ENCODE data around the gene UNK.

The UNK gene

GRCh38 chr17:75750661-75751423 is 33.8 kb upstream of the UNK start:
- Mint-ChIP-seq H3K27me3 (peaks cover 33% of the 10 kb centered on the region), H3K4me3 (no peak overlapping the region), H3K36me3 (ENCODE audit: low read depth) (no peaks in the 10 kb centered on the region), H3K4me1 (ENCODE audit: low read depth) (peaks cover 32% of the 10 kb centered on the region), H3K9me3 (no peaks in the 10 kb centered on the region), H3K27ac (no peak overlapping the region)
- intact Hi-C loops (cut with micrococcal nuclease): no loop called here

GRCh38 chr17:75751676-75752404 is 32.8 kb upstream of the UNK start:
- Mint-ChIP-seq H3K27me3 (peaks cover 33% of the 10 kb centered on the region), H3K9me3 (no peaks in the 10 kb centered on the region), H3K4me1 (ENCODE audit: low read depth) (peaks cover 42% of the 10 kb centered on the region), H3K4me3 (no peak overlapping the region), H3K36me3 (ENCODE audit: low read depth) (peaks cover 1% of the 10 kb centered on the region), H3K27ac (no peak overlapping the region)
- intact Hi-C loops (cut with micrococcal nuclease): no loop called here

GRCh38 chr17:75752405-75752709 is 32.2 kb upstream of the UNK start:
- Mint-ChIP-seq H3K27ac (no peak overlapping the region), H3K4me1 (ENCODE audit: low read depth) (peaks cover 44% of the 10 kb centered on the region), H3K27me3 (peaks cover 33% of the 10 kb centered on the region), H3K36me3 (ENCODE audit: low read depth) (peaks cover 7% of the 10 kb centered on the region), H3K4me3 (no peak overlapping the region), H3K9me3 (no peaks in the 10 kb centered on the region)
- intact Hi-C loops (cut with micrococcal nuclease): no loop called here

- intact Hi-C loops (cut with micrococcal nuclease): no loop called here
- H3K27me3 Mint-ChIP-seq: peaks cover 33% of the 10 kb centered on the region
- peaks cover 39% of the 10 kb centered on the region for H3K4me1 Mint-ChIP-seq (ENCODE audit: low read depth)
- H3K9me3 Mint-ChIP-seq: no peaks in the 10 kb centered on the region
- H3K36me3 Mint-ChIP-seq (ENCODE audit: low read depth): peaks cover 13% of the 10 kb centered on the region
- H3K27ac Mint-ChIP-seq: no peak overlapping the region
- peak overlapping the region; percentile 38 for H3K4me3 Mint-ChIP-seq
Observed at GRCh38 chr17:75752802-75753513, 31.6 kb upstream of the UNK start.

- Mint-ChIP-seq H3K4me3 (peak overlapping the region; percentile 52), H3K4me1 (ENCODE audit: low read depth) (peaks cover 37% of the 10 kb centered on the region), H3K27ac (no peak overlapping the region), H3K9me3 (no peaks in the 10 kb centered on the region), H3K36me3 (ENCODE audit: low read depth) (peaks cover 20% of the 10 kb centered on the region), H3K27me3 (peaks cover 31% of the 10 kb centered on the region)
- intact Hi-C loops (cut with micrococcal nuclease): no loop called here
Observed at GRCh38 chr17:75753514-75754377, 30.9 kb upstream of the UNK start.

GRCh38 chr17:75754378-75755204 is 30.0 kb upstream of the UNK start:
- Mint-ChIP-seq H3K27ac (no peak overlapping the region), H3K4me1 (ENCODE audit: low read depth) (peaks cover 36% of the 10 kb centered on the region), H3K27me3 (peaks cover 28% of the 10 kb centered on the region), H3K9me3 (no peaks in the 10 kb centered on the region), H3K4me3 (no peak overlapping the region), H3K36me3 (ENCODE audit: low read depth) (peaks cover 29% of the 10 kb centered on the region)
- intact Hi-C loops (cut with micrococcal nuclease): no loop called here

GRCh38 chr17:75755205-75755901 is 29.3 kb upstream of the UNK start:
- Mint-ChIP-seq H3K9me3 (no peaks in the 10 kb centered on the region), H3K4me3 (no peak overlapping the region), H3K4me1 (ENCODE audit: low read depth) (peaks cover 30% of the 10 kb centered on the region), H3K27ac (no peak overlapping the region), H3K36me3 (ENCODE audit: low read depth) (peaks cover 30% of the 10 kb centered on the region), H3K27me3 (peaks cover 25% of the 10 kb centered on the region)
- intact Hi-C loops (cut with micrococcal nuclease): no loop called here

GRCh38 chr17:75755990-75756389 is 28.6 kb upstream of the UNK start:
- Mint-ChIP-seq H3K4me3 (no peak overlapping the region), H3K27ac (no peak overlapping the region), H3K9me3 (no peaks in the 10 kb centered on the region), H3K36me3 (ENCODE audit: low read depth) (peaks cover 30% of the 10 kb centered on the region), H3K4me1 (ENCODE audit: low read depth) (peaks cover 30% of the 10 kb centered on the region), H3K27me3 (peaks cover 18% of the 10 kb centered on the region)
- intact Hi-C loops (cut with micrococcal nuclease): no loop called here

GRCh38 chr17:75756451-75757085 is 28.0 kb upstream of the UNK start:
- Mint-ChIP-seq H3K27me3 (peaks cover 16% of the 10 kb centered on the region), H3K4me3 (no peak overlapping the region), H3K9me3 (no peaks in the 10 kb centered on the region), H3K27ac (no peak overlapping the region), H3K36me3 (ENCODE audit: low read depth) (peaks cover 35% of the 10 kb centered on the region), H3K4me1 (ENCODE audit: low read depth) (peaks cover 30% of the 10 kb centered on the region)
- intact Hi-C loops (cut with micrococcal nuclease): no loop called here

GRCh38 chr17:75757086-75757681 is 27.4 kb upstream of the UNK start:
- no peak overlapping the region for H3K4me3 Mint-ChIP-seq
- peaks cover 30% of the 10 kb centered on the region for H3K4me1 Mint-ChIP-seq (ENCODE audit: low read depth)
- intact Hi-C loops (cut with micrococcal nuclease): no loop called here
- peaks cover 41% of the 10 kb centered on the region for H3K36me3 Mint-ChIP-seq (ENCODE audit: low read depth)
- no peak overlapping the region for H3K27ac Mint-ChIP-seq
- peaks cover 16% of the 10 kb centered on the region for H3K27me3 Mint-ChIP-seq
- no peaks in the 10 kb centered on the region for H3K9me3 Mint-ChIP-seq

- H3K9me3 Mint-ChIP-seq: no peaks in the 10 kb centered on the region
- H3K4me3 Mint-ChIP-seq: no peak overlapping the region
- H3K27ac Mint-ChIP-seq: no peak overlapping the region
- peaks cover 52% of the 10 kb centered on the region for H3K36me3 Mint-ChIP-seq (ENCODE audit: low read depth)
- H3K4me1 Mint-ChIP-seq (ENCODE audit: low read depth): peaks cover 39% of the 10 kb centered on the region
- peaks cover 7% of the 10 kb centered on the region for H3K27me3 Mint-ChIP-seq
- intact Hi-C loops (cut with micrococcal nuclease): no loop called here
Observed at GRCh38 chr17:75758131-75758905, 26.3 kb upstream of the UNK start.
